Loucy (cell line): ENCODE data around the gene TLK2.

ENCODE experiments used
- EZH2phosphoT487 ChIP-seq: fragments of 200-600 bp; IDR thresholded peaks from 2 replicates; pipeline ENCODE4 v1.6.1; 2018; ENCODE audit warnings: antibody characterized with exemption, mild to moderate bottlenecking, moderate library complexity, borderline replicate concordance
- TF ChIP-seq, protein P1 (sequence below): fragments of 200-600 bp; sonication (generic); conservative IDR thresholded peaks from 2 replicates; pipeline ENCODE4 v1.5.1; 2014; ENCODE audit warnings: mild to moderate bottlenecking, antibody characterized with exemption, low read length

GRCh38 chr17:62587554-62587953, 108.9 kb downstream of the TLK2 start:
- TF ChIP-seq, protein P1, sequence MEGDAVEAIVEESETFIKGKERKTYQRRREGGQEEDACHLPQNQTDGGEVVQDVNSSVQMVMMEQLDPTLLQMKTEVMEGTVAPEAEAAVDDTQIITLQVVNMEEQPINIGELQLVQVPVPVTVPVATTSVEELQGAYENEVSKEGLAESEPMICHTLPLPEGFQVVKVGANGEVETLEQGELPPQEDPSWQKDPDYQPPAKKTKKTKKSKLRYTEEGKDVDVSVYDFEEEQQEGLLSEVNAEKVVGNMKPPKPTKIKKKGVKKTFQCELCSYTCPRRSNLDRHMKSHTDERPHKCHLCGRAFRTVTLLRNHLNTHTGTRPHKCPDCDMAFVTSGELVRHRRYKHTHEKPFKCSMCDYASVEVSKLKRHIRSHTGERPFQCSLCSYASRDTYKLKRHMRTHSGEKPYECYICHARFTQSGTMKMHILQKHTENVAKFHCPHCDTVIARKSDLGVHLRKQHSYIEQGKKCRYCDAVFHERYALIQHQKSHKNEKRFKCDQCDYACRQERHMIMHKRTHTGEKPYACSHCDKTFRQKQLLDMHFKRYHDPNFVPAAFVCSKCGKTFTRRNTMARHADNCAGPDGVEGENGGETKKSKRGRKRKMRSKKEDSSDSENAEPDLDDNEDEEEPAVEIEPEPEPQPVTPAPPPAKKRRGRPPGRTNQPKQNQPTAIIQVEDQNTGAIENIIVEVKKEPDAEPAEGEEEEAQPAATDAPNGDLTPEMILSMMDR: no peak
- TF ChIP-seq EZH2phosphoT487: no peak
